Keratinocyte (primary cell): ENCODE results near the gene GPR171. TPM values are rescaled to one million over a fixed set of nuclear protein-coding genes. Genes with fewer than 3 reads are reported as not detected.

ENCODE experiments used
- DNase-seq: peaks from one replicate; pipeline ENCODE4 v3.0.0-alpha.2; 2011; ENCODE audit warnings: low read depth, missing footprints, low spot score
- FAIRE-seq: peaks from 2 replicates; lab custom pipeline; 2011; peaks lifted over from hg19 to GRCh38; lab: Jason Lieb, UNC
- H2AFZ ChIP-seq: 2 replicates; pipeline ENCODE4 v1.6.0; 2012; ENCODE audit warnings: low read length, control low read depth, inconsistent platforms; ENCODE audit not compliant: control insufficient read depth
- H3K27ac ChIP-seq: 2 replicates; pipeline ENCODE4 v1.5.1; 2011; ENCODE audit warnings: low read length; ENCODE audit not compliant: control insufficient read depth, insufficient read depth
- H3K27me3 ChIP-seq: 3 replicates; pipeline ENCODE4 v1.6.0; 2011; ENCODE audit warnings: low read length; ENCODE audit not compliant: control insufficient read depth, insufficient read depth; ENCODE audit errors: extremely low read depth
- H3K36me3 ChIP-seq, 2 experiments: 2 replicates in 1 of 2; 3 replicates in 1 of 2; pipeline ENCODE4 v1.5.1; 2011; ENCODE audit warnings: low read length in 2 of 2, mild to moderate bottlenecking in 1 of 2; ENCODE audit not compliant: control insufficient read depth in 2 of 2, insufficient read depth in 2 of 2; ENCODE audit errors: extremely low read depth in 1 of 2
- H3K4me1 ChIP-seq: 3 replicates; pipeline ENCODE4 v1.5.1; 2011; ENCODE audit warnings: low read length; ENCODE audit not compliant: control insufficient read depth, insufficient read depth; ENCODE audit errors: extremely low read depth
- H3K4me2 ChIP-seq: 3 replicates; pipeline ENCODE4 v1.6.0; 2011; ENCODE audit warnings: low read depth, low read length; ENCODE audit not compliant: control insufficient read depth, insufficient read depth; ENCODE audit errors: extremely low read depth
- H3K4me3 ChIP-seq, 3 experiments: fragments of 200-600 bp in 1 of 3; sonication (generic) in 1 of 3; 2 replicates in 2 of 3; 3 replicates in 1 of 3; pipeline ENCODE4 v1.5.1; 2011 to 2016; ENCODE audit warnings: low read length in 3 of 3, mild to moderate bottlenecking in 3 of 3, control low read depth in 2 of 3, inconsistent platforms in 1 of 3, low read depth in 1 of 3, mixed read lengths in 1 of 3, mixed run types in 1 of 3, moderate library complexity in 1 of 3; ENCODE audit not compliant: control insufficient read depth in 2 of 3, insufficient read depth in 2 of 3; ENCODE audit errors: extremely low read depth in 1 of 3
- H3K79me2 ChIP-seq: 2 replicates; pipeline ENCODE4 v1.6.0; 2012; ENCODE audit warnings: low read length; ENCODE audit not compliant: control insufficient read depth, insufficient read depth
- H3K9ac ChIP-seq: 3 replicates; pipeline ENCODE4 v1.6.0; 2011; ENCODE audit warnings: low read length; ENCODE audit not compliant: control insufficient read depth, insufficient read depth; ENCODE audit errors: extremely low read depth
- H3K9me1 ChIP-seq: 3 replicates; pipeline ENCODE4 v1.6.0; 2011; ENCODE audit warnings: low read length; ENCODE audit not compliant: control insufficient read depth, insufficient read depth; ENCODE audit errors: extremely low read depth
- H3K9me3 ChIP-seq: 2 replicates; pipeline ENCODE4 v1.5.1; 2012; ENCODE audit warnings: low read depth, low read length; ENCODE audit not compliant: control insufficient read depth
- H4K20me1 ChIP-seq: 3 replicates; pipeline ENCODE4 v1.6.0; 2011; ENCODE audit warnings: low read length; ENCODE audit not compliant: control insufficient read depth, insufficient read depth; ENCODE audit errors: extremely low read depth
- EZH2 ChIP-seq: IDR thresholded peaks from one replicate; pipeline ENCODE4 v1.6.1; 2012; ENCODE audit warnings: inconsistent platforms, mild to moderate bottlenecking, low read length, moderate library complexity
- dilution Hi-C: fragments of 300-500 bp; cut with MboI; formaldehyde crosslinking; loops from one replicate; pipeline ENCODE4 v1.7.0; 2020; ENCODE audit warnings: low sequenced_read_pairs; ENCODE audit not compliant: extremely low pct_ligation_motif_present
- polyA plus RNA-seq, 5 experiments: library from polyadenylated mRNA; depleted of rRNA in 3 of 5; stranded (reverse) in 3 of 5; stranded (forward) in 1 of 5; unstranded in 1 of 5; fragments of >200 nt; gene quantifications; 1 replicate in 1 of 5; 2 replicates in 3 of 5; 3 replicates in 1 of 5; pipeline versions ENCODE4 v1.2.1 to v1.2.3, GENCODE V29; 2011 to 2012; ENCODE audit warnings: missing spikeins in 2 of 5, low read depth in 1 of 5, low replicate concordance in 1 of 5
- TF ChIP-seq, protein P1 (sequence below), 3 experiments: IDR thresholded peaks in 1 of 3; conservative IDR thresholded peaks in 1 of 3; optimal IDR thresholded peaks in 1 of 3; 2 replicates in 2 of 3; 3 replicates in 1 of 3; pipeline versions ENCODE3 to v1.5.1; 2011; ENCODE audit warnings: low read length in 3 of 3, mild to moderate bottlenecking in 3 of 3, moderate library complexity in 2 of 3, control low read depth in 1 of 3, inconsistent platforms in 1 of 3; ENCODE audit not compliant: insufficient read depth in 2 of 3; ENCODE audit errors: extremely low read depth in 1 of 3

GPR171 gene
- polyA plus RNA-seq, 1 donor (not counting 4 experiments of a cell fraction or from before 2014, with no cell fraction given): not detected

- Histone ChIP-seq H3K27ac (no peak overlapping the region), H4K20me1 (no peaks in the 10 kb centered on the region), H3K4me3 (no peak overlapping the region), H3K36me3 (no peaks in the 10 kb centered on the region), H3K4me2 (no peak overlapping the region), H3K9me1 (no peaks in the 10 kb centered on the region), H3K79me2 (no peaks in the 10 kb centered on the region), H3K27me3 (no peaks in the 10 kb centered on the region), H3K9ac (no peak overlapping the region), H3K4me1 (no peaks in the 10 kb centered on the region), H2AFZ (no peak overlapping the region), H3K9me3 (no peaks in the 10 kb centered on the region)
- dilution Hi-C loops: no loop called here
- no peak for TF ChIP-seq EZH2
- TF ChIP-seq, protein P1, sequence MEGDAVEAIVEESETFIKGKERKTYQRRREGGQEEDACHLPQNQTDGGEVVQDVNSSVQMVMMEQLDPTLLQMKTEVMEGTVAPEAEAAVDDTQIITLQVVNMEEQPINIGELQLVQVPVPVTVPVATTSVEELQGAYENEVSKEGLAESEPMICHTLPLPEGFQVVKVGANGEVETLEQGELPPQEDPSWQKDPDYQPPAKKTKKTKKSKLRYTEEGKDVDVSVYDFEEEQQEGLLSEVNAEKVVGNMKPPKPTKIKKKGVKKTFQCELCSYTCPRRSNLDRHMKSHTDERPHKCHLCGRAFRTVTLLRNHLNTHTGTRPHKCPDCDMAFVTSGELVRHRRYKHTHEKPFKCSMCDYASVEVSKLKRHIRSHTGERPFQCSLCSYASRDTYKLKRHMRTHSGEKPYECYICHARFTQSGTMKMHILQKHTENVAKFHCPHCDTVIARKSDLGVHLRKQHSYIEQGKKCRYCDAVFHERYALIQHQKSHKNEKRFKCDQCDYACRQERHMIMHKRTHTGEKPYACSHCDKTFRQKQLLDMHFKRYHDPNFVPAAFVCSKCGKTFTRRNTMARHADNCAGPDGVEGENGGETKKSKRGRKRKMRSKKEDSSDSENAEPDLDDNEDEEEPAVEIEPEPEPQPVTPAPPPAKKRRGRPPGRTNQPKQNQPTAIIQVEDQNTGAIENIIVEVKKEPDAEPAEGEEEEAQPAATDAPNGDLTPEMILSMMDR (optimal IDR thresholded peaks at IDR 0.05 in 1 of 3, IDR thresholded peaks at IDR 0.05 in 1 of 3, conservative IDR thresholded peaks at IDR 0.05 in 1 of 3; ENCODE audit: extremely low read depth in 1 of 3, insufficient read depth in 2 of 3, low read length in 3 of 3): no peak
- FAIRE-seq: no peak
- no peak for DNase-seq
Observed at GRCh38 chr3:151197228-151197627, 5.8 kb downstream of the GPR171 start.

DNA sequence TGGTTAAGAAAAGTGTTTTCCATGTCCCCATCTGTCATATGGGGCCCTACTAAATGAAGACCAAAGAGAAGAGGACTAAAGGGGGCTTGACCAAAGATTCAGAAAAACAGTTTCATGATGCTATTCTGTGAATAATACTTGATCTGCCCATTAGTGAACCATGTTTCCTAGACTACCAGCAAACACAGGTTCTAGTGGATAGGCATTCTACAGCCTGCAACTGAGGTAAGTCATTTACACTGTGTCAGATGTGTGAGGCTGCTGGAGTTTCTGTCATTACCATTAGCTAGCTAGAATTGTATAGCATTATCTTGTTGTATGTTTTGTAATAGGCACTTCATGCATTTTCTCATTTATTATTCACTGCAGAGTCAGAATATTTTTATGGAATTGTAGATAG is 6.6 kb downstream of the GPR171 start:
- no peaks in the 10 kb centered on the region for H3K79me2 ChIP-seq
- H3K9me1 ChIP-seq: no peaks in the 10 kb centered on the region
- no peak overlapping the region for H3K4me2 ChIP-seq
- H3K9me3 ChIP-seq: no peaks in the 10 kb centered on the region
- no peak overlapping the region for H2AFZ ChIP-seq
- no peaks in the 10 kb centered on the region for H3K4me1 ChIP-seq
- H3K27me3 ChIP-seq: no peaks in the 10 kb centered on the region
- H3K4me3 ChIP-seq: no peak overlapping the region
- FAIRE-seq (no peak), DNase-seq (no peak)
- H3K27ac ChIP-seq: no peak overlapping the region
- no peak for TF ChIP-seq EZH2
- TF ChIP-seq, protein P1 (optimal IDR thresholded peaks at IDR 0.05 in 1 of 3, IDR thresholded peaks at IDR 0.05 in 1 of 3, conservative IDR thresholded peaks at IDR 0.05 in 1 of 3; ENCODE audit: extremely low read depth in 1 of 3, insufficient read depth in 2 of 3, low read length in 3 of 3): no peak
- H3K9ac ChIP-seq: no peak overlapping the region
- dilution Hi-C loops: no loop called here
- H3K36me3 ChIP-seq: no peaks in the 10 kb centered on the region
- H4K20me1 ChIP-seq: no peaks in the 10 kb centered on the region
